GM12873 (cell line): Measurements from ENCODE around the gene SGCB.

Source experiments
- CTCF ChIP-seq: IDR thresholded peaks from 2 replicates; pipeline ENCODE4 v1.5.1; 2012; ENCODE audit warnings: low read depth, mild to moderate bottlenecking, moderate library complexity, low read length, control low read depth; ENCODE audit not compliant: insufficient read depth; ENCODE audit errors: missing control alignments

Gene SGCB

GRCh38 chr4:52005604-52006273 is 32.4 kb downstream of the SGCB start:
- no peak for TF ChIP-seq CTCF

- no peak for TF ChIP-seq CTCF
Measured at GRCh38 chr4:52004414-52004813, 33.7 kb downstream of the SGCB start.

- no peak for TF ChIP-seq CTCF
Measured at GRCh38 chr4:52001616-52002015, 36.5 kb downstream of the SGCB start.

- TF ChIP-seq CTCF: no peak
Measured at GRCh38 chr4:51999250-51999649, 38.8 kb downstream of the SGCB start.

GRCh38 chr4:51998837-51999236 is 39.3 kb downstream of the SGCB start:
- TF ChIP-seq CTCF: no peak

GRCh38 chr4:51997647-51998046 is 40.5 kb downstream of the SGCB start:
- no peak for TF ChIP-seq CTCF

GRCh38 chr4:51995647-51996220 is 42.4 kb downstream of the SGCB start:
- TF ChIP-seq CTCF: no peak
